ENCODE data around the gene CRYBA4.

The CRYBA4 gene

GRCh38 chr22:26671317-26672059 is 49.7 kb downstream of the CRYBA4 start:
- H2BK15ac ChIP-seq (ENCODE audit: low read depth, poor library complexity, severe bottlenecking), result peak overlapping the region; percentile 74
- H3K9ac ChIP-seq (ENCODE audit: low read length), result no peak overlapping the region
- H2AK5ac ChIP-seq (ENCODE audit: low read length, severe bottlenecking), result peak overlapping the region; percentile 82
- H2AFZ ChIP-seq (ENCODE audit: low read depth, low read length), result no peak overlapping the region
- no peaks in the 10 kb centered on the region for H3K9me3 ChIP-seq (ENCODE audit: control insufficient read depth, low read length)
- H3K4ac ChIP-seq (ENCODE audit: low read depth in 1 of 2, low read length in 2 of 2), result peak overlapping the region; percentile 82 to 98
- H3K4me3 ChIP-seq (ENCODE audit: insufficient read depth in 1 of 2, low read depth in 1 of 2, low read length in 2 of 2), result no peak overlapping the region
- peak overlapping the region; percentile 97 for H2BK120ac ChIP-seq (ENCODE audit: low read depth, low read length)
- H3K14ac ChIP-seq (ENCODE audit: low read length in 2 of 2), result no peak overlapping the region
- no peak for DNase-seq
- H3K36me3 ChIP-seq (ENCODE audit: control insufficient read depth in 1 of 2, insufficient read depth in 2 of 2, low read depth in 1 of 2, low read length in 2 of 2), result no peaks in the 10 kb centered on the region
- H3K18ac ChIP-seq (ENCODE audit: low read depth in 1 of 2, low read length in 2 of 2), result peak overlapping the region; percentile 81 to 99
- H3K79me1 ChIP-seq (replicated peaks; ENCODE audit: low read length, poor library complexity, severe bottlenecking), result peaks cover 22% of the 10 kb centered on the region
- H4K8ac ChIP-seq (ENCODE audit: low read length), result peak overlapping the region; percentile 100
- H4K91ac ChIP-seq (ENCODE audit: low read length), result peak overlapping the region; percentile 98
- H3K4me1 ChIP-seq (ENCODE audit: control insufficient read depth, insufficient read depth, low read depth, low read length), result peaks cover 21% of the 10 kb centered on the region
- H2BK12ac ChIP-seq (ENCODE audit: low read length in 2 of 2), result peak overlapping the region; percentile 69 to 75
- no peaks in the 10 kb centered on the region for H3K27me3 ChIP-seq (ENCODE audit: control insufficient read depth in 1 of 2, insufficient read depth in 1 of 2, low read length in 2 of 2)
- H3K27ac ChIP-seq (ENCODE audit: low read length, poor library complexity, severe bottlenecking), result peak overlapping the region; percentile 98
- WGBS, result 92% methylated on average over 15 of the region's 15 CpGs
- H3K23ac ChIP-seq (ENCODE audit: low read length in 2 of 2), result no peak overlapping the region
- no peak overlapping the region for H2BK5ac ChIP-seq (ENCODE audit: low read depth, low read length, poor library complexity, severe bottlenecking)
- H3K4me2 ChIP-seq (ENCODE audit: low read length, poor library complexity, severe bottlenecking), result no peak overlapping the region

GRCh38 chr22:26672060-26672471 is 50.3 kb downstream of the CRYBA4 start:
- H3K79me1 ChIP-seq (replicated peaks; ENCODE audit: low read length, poor library complexity, severe bottlenecking), result peaks cover 22% of the 10 kb centered on the region
- H3K18ac ChIP-seq (ENCODE audit: low read depth in 1 of 2, low read length in 2 of 2), result peak overlapping the region; percentile 81 to 99
- H3K4me3 ChIP-seq (ENCODE audit: insufficient read depth in 1 of 2, low read depth in 1 of 2, low read length in 2 of 2), result peak overlapping the region in 1 of 2 experiments; percentile 97
- H3K27ac ChIP-seq (ENCODE audit: low read length, poor library complexity, severe bottlenecking), result peak overlapping the region; percentile 98
- WGBS, result 98% methylated on average over 8 of the region's 8 CpGs
- peak overlapping the region; percentile 69 to 70 for H2BK12ac ChIP-seq (ENCODE audit: low read length in 2 of 2)
- no peaks in the 10 kb centered on the region for H3K9me3 ChIP-seq (ENCODE audit: control insufficient read depth, low read length)
- peak overlapping the region; percentile 82 to 98 for H3K4ac ChIP-seq (ENCODE audit: low read depth in 1 of 2, low read length in 2 of 2)
- no peak for DNase-seq
- H2BK120ac ChIP-seq (ENCODE audit: low read depth, low read length), result peak overlapping the region; percentile 97
- peak overlapping the region; percentile 100 for H4K8ac ChIP-seq (ENCODE audit: low read length)
- H3K9ac ChIP-seq (ENCODE audit: low read length), result peak overlapping the region; percentile 98
- no peaks in the 10 kb centered on the region for H3K36me3 ChIP-seq (ENCODE audit: control insufficient read depth in 1 of 2, insufficient read depth in 2 of 2, low read depth in 1 of 2, low read length in 2 of 2)
- peak overlapping the region in 1 of 2 experiments; percentile 63 for H3K14ac ChIP-seq (ENCODE audit: low read length in 2 of 2)
- peak overlapping the region; percentile 21 for H2BK5ac ChIP-seq (ENCODE audit: low read depth, low read length, poor library complexity, severe bottlenecking)
- H3K4me2 ChIP-seq (ENCODE audit: low read length, poor library complexity, severe bottlenecking), result peak overlapping the region; percentile 72
- peak overlapping the region; percentile 87 for H2BK15ac ChIP-seq (ENCODE audit: low read depth, poor library complexity, severe bottlenecking)
- H2AK5ac ChIP-seq (ENCODE audit: low read length, severe bottlenecking), result peak overlapping the region; percentile 82
- H3K4me1 ChIP-seq (ENCODE audit: control insufficient read depth, insufficient read depth, low read depth, low read length), result peaks cover 21% of the 10 kb centered on the region
- H2AFZ ChIP-seq (ENCODE audit: low read depth, low read length), result peak overlapping the region; percentile 8
- peak overlapping the region in 1 of 2 experiments; percentile 74 for H3K23ac ChIP-seq (ENCODE audit: low read length in 2 of 2)
- no peaks in the 10 kb centered on the region for H3K27me3 ChIP-seq (ENCODE audit: control insufficient read depth in 1 of 2, insufficient read depth in 1 of 2, low read length in 2 of 2)
- peak overlapping the region; percentile 98 for H4K91ac ChIP-seq (ENCODE audit: low read length)

- no peaks in the 10 kb centered on the region for H3K36me3 ChIP-seq (ENCODE audit: control insufficient read depth in 1 of 2, insufficient read depth in 2 of 2, low read depth in 1 of 2, low read length in 2 of 2)
- H3K23ac ChIP-seq (ENCODE audit: low read length in 2 of 2), result peak overlapping the region; percentile 61 to 86
- no peaks in the 10 kb centered on the region for H3K9me3 ChIP-seq (ENCODE audit: control insufficient read depth, low read length)
- peak overlapping the region in 1 of 2 experiments; percentile 30 for H3K14ac ChIP-seq (ENCODE audit: low read length in 2 of 2)
- H2AFZ ChIP-seq (ENCODE audit: low read depth, low read length), result peak overlapping the region; percentile 55
- DNase-seq, result peak; percentile 97
- peak overlapping the region; percentile 98 for H3K27ac ChIP-seq (ENCODE audit: low read length, poor library complexity, severe bottlenecking)
- 1% methylated on average over 36 of the region's 36 CpGs for WGBS
- peak overlapping the region; percentile 98 for H4K91ac ChIP-seq (ENCODE audit: low read length)
- H3K4me2 ChIP-seq (ENCODE audit: low read length, poor library complexity, severe bottlenecking), result peak overlapping the region; percentile 72
- peaks cover 21% of the 10 kb centered on the region for H3K4me1 ChIP-seq (ENCODE audit: control insufficient read depth, insufficient read depth, low read depth, low read length)
- H3K4me3 ChIP-seq (ENCODE audit: insufficient read depth in 1 of 2, low read depth in 1 of 2, low read length in 2 of 2), result peak overlapping the region; percentile 82 to 97
- H3K79me1 ChIP-seq (replicated peaks; ENCODE audit: low read length, poor library complexity, severe bottlenecking), result peaks cover 22% of the 10 kb centered on the region
- peak overlapping the region; percentile 91 for H2BK5ac ChIP-seq (ENCODE audit: low read depth, low read length, poor library complexity, severe bottlenecking)
- H2BK15ac ChIP-seq (ENCODE audit: low read depth, poor library complexity, severe bottlenecking), result peak overlapping the region; percentile 87
- H3K4ac ChIP-seq (ENCODE audit: low read depth in 1 of 2, low read length in 2 of 2), result peak overlapping the region; percentile 99 to 100
- H3K9ac ChIP-seq (ENCODE audit: low read length), result peak overlapping the region; percentile 98
- H4K8ac ChIP-seq (ENCODE audit: low read length), result peak overlapping the region; percentile 100
- H2BK120ac ChIP-seq (ENCODE audit: low read depth, low read length), result peak overlapping the region; percentile 97
- peak overlapping the region; percentile 87 to 99 for H3K18ac ChIP-seq (ENCODE audit: low read depth in 1 of 2, low read length in 2 of 2)
- H2BK12ac ChIP-seq (ENCODE audit: low read length in 2 of 2), result peak overlapping the region; percentile 18 to 66
- no peaks in the 10 kb centered on the region for H3K27me3 ChIP-seq (ENCODE audit: control insufficient read depth in 1 of 2, insufficient read depth in 1 of 2, low read length in 2 of 2)
- H2AK5ac ChIP-seq (ENCODE audit: low read length, severe bottlenecking), result peak overlapping the region; percentile 82
Observed at GRCh38 chr22:26672590-26673468, 51.1 kb downstream of the CRYBA4 start.
